Activated CD8-positive, alpha-beta memory T cell treated with anti-CD3 and anti-CD28 coated beads for 1 hour (primary cell): ENCODE results near the gene MC1R.
"Not testable (repeated sequence)": the region's sequence is repeated elsewhere in the genome, so short reads cannot be mapped to it uniquely, and the experiment has no call there.

Experiments
- DNase-seq, 2 donors: peaks; one replicate each; pipeline ENCODE4 v3.0.0-alpha.2; 2020; ENCODE audit warnings: low read depth in 1 of 2; ENCODE audit errors: extremely low read depth in 1 of 2

Gene MC1R

GRCh38 chr16:89913408-89914387 is 5.0 kb upstream of the MC1R start:
- no peak for DNase-seq

- not testable (repeated sequence) for DNase-seq
These were observed 3.9 kb upstream of the MC1R start for GRCh38 chr16:89914642-89915285.

GRCh38 chr16:89915303-89916232 is 3.1 kb upstream of the MC1R start:
- DNase-seq: no peak

GRCh38 chr16:89917773-89918452 is 749 bp upstream of the MC1R start:
- DNase-seq: peak; percentile 44 to 58

- no peak for DNase-seq
These were observed 1.1 kb downstream of the MC1R start for GRCh38 chr16:89919535-89920406.

- DNase-seq: no peak
These were observed 2.1 kb downstream of the MC1R start for GRCh38 chr16:89920723-89921122.

- no peak for DNase-seq
These were observed 2.6 kb downstream of the MC1R start for GRCh38 chr16:89921131-89921701.

GRCh38 chr16:89921702-89922476 is 3.2 kb downstream of the MC1R start:
- no peak for DNase-seq

GRCh38 chr16:89922477-89922883 is 3.8 kb downstream of the MC1R start:
- DNase-seq: no peak

GRCh38 chr16:89922884-89923639 is 4.4 kb downstream of the MC1R start, which contains the start of gene TUBB3:
TUBB3 (plus strand) TSS chr16:89923342; CDS start chr16:89923402, 60 bp downstream.
- no peak for DNase-seq

- no peak for DNase-seq
These were observed 5.1 kb downstream of the MC1R start for GRCh38 chr16:89923640-89924296.

GRCh38 chr16:89924297-89924924 is 5.7 kb downstream of the MC1R start:
- no peak for DNase-seq

- no peak for DNase-seq
These were observed 6.3 kb downstream of the MC1R start for GRCh38 chr16:89924925-89925307.

- no peak for DNase-seq
These were observed 7.0 kb downstream of the MC1R start for GRCh38 chr16:89925596-89926079.

- no peak for DNase-seq
These were observed 12.7 kb downstream of the MC1R start for GRCh38 chr16:89931305-89931896.

GRCh38 chr16:89931964-89932363 is 13.3 kb downstream of the MC1R start:
- no peak for DNase-seq
